ENCODE data around the gene TMEM151B. TPM values are rescaled to one million over a fixed set of nuclear protein-coding genes. Genes with fewer than 3 reads are reported as not detected.

Gene TMEM151B
- total RNA-seq (2016; rRNA removed; fragmentation: Illumina TruSeq; extraction: Trizol) (not detected in 2 replicates), polyA plus RNA-seq (2011; rRNA removed) (0.01 TPM in 1 of 2 replicates, not detected in the other), polyA minus RNA-seq (2011; rRNA and poly(A)+ RNA removed; ENCODE audit: low replicate concordance) (not detected in 2 replicates), Bru-seq, nascent RNA (not detected), BruChase-seq, experiment 1, labeled RNA remaining after a 6-hour chase (percentile 11 among the genes with signal in this experiment), BruChase-seq, experiment 2, labeled RNA remaining after a 2-hour chase (not detected)
- total RNA-seq (2016; cell fraction: cytosol; rRNA removed; fragmentation: Illumina TruSeq; extraction: Trizol; ENCODE audit: low read depth), result not detected in 2 replicates
- total RNA-seq (2016; cell fraction: insoluble cytoplasmic fraction; rRNA removed; fragmentation: Illumina TruSeq; extraction: Trizol), result 0.06 TPM in 1 of 2 replicates, not detected in the other
- total RNA-seq (2016; cell fraction: membrane; rRNA removed; fragmentation: Illumina TruSeq; extraction: Trizol), result not detected in 2 replicates
- not detected in 2 replicates for total RNA-seq (2016; cell fraction: nucleus; rRNA removed; fragmentation: Illumina TruSeq; extraction: Trizol)
- 0.01 TPM in 1 of 2 replicates, not detected in the other for polyA plus RNA-seq (2011; cell fraction: cytosol; rRNA removed)
- polyA plus RNA-seq (2011; cell fraction: nucleus; rRNA removed), result 0.02 TPM in 1 of 2 replicates, not detected in the other
- 0.19 TPM in 2 replicates for polyA plus RNA-seq (2012)
- not detected in 2 replicates for polyA plus RNA-seq (2016; cell fraction: cytosol; fragmentation: Illumina TruSeq; extraction: Trizol; ENCODE audit: low read depth)
- not detected in 2 replicates for polyA plus RNA-seq (2016; cell fraction: insoluble cytoplasmic fraction; fragmentation: Illumina TruSeq; extraction: Trizol; ENCODE audit: low read depth)
- polyA plus RNA-seq (2016; cell fraction: membrane; fragmentation: Illumina TruSeq; extraction: Trizol; ENCODE audit: low read depth), result not detected in 2 replicates
- polyA plus RNA-seq (2016; cell fraction: nucleus; fragmentation: Illumina TruSeq; extraction: Trizol; ENCODE audit: insufficient read depth, low read depth), result not detected in 2 replicates
- polyA minus RNA-seq (2011; cell fraction: cytosol; rRNA and poly(A)+ RNA removed), result not detected in 2 replicates
- polyA minus RNA-seq (2011; cell fraction: nucleus; rRNA and poly(A)+ RNA removed), result not detected in 2 replicates
- long read RNA-seq, experiment 1, result 0 reads
- long read RNA-seq, experiment 2, result 0 reads

DNA sequence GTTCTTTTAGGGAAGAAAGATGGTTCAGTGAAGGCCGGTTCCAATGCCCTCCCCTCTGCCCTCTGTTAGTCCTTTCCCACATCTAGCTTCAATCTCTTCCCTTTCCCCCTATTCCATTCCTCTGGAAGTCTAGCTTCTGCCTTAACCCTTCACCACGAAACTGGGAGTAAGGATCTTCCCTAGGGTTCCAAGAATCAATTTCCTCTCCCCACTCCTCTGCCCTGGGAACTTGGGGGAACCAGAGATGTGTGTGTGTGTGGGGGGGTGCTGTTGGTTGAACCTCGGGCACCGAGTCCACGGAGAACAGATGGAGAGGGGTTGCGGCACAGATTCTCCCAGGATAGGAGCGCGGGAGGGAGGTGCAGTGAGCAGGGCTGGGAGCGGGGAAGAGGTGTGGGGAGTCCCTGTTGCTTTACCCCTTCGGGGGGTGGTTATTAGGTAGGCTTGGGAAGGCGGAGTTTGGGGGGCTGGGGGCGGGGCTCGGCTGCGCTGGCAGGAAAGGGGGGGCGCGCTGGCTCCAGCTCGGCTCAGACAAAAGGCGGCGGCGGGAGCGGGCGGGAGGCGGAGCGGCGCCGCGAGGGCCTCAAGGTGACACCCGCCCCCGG is at the start of gene TMEM151B:
TSS of gene TMEM151B (plus strand) at position 530 of the 605 bp plus-strand sequence. CDS start 293 bp downstream, outside the sequence.
- no peak for DNase-seq (ENCODE audit: low spot score)
- Histone ChIP-seq H3K27ac (ENCODE audit: extremely low read length, insufficient read depth, low read length) (no peak within 1 kb of the TSS), H3K79me2 (ENCODE audit: insufficient read depth, low read length) (no peaks in the 10 kb centered on the region), H3K4me1 (ENCODE audit: insufficient read depth, low read length) (peaks cover 23% of the 10 kb centered on the region; the same call in 1 of the 2 replicates), H3K27me3 (ENCODE audit: control insufficient read depth in 1 of 2, insufficient read depth in 2 of 2, low read length in 2 of 2) (peaks cover 17 to 59% of the 10 kb centered on the region in 2 experiments; a peak in 4 of 5 replicates), H4K20me1 (ENCODE audit: insufficient read depth, low read length) (no peaks in the 10 kb centered on the region), H3K4me2 (ENCODE audit: low read depth, low read length) (peak within 1 kb of the TSS; percentile 29; the same call in 1 of the 2 replicates), H3K9me3 (ENCODE audit: low read length) (no peaks in the 10 kb centered on the region), H3K36me3 (replicated peaks in 1 of 2; ENCODE audit: control insufficient read depth in 1 of 2, insufficient read depth in 2 of 2, low read length in 2 of 2) (no peaks in the 10 kb centered on the region), H3K4me3 (replicated peaks in 1 of 3; ENCODE audit: insufficient read depth in 1 of 3, low read depth in 2 of 3, low read length in 3 of 3) (peak within 1 kb of the TSS; percentile 33 to 62 (median 42); a peak in 5 of 6 replicates), H2AFZ (ENCODE audit: low read length) (no peak within 1 kb of the TSS), H3K9ac (ENCODE audit: insufficient read depth, low read depth, low read length) (no peak within 1 kb of the TSS)
- ChIA-PET POLR2A (interaction anchor here (0.6 to 1.1 kb wide), 3 partner anchors 13 to 43 kb away, joined by 3 to 5 read pairs (median 3); partner anchors contain the start of genes AARS2, HSP90AB1 and SLC35B2), CTCF (ENCODE audit: low intra/inter-chr PET ratio, low total read pairs) (interaction anchor here (4.3 kb wide), 1 partner anchor 68 kb away, joined by 65 read pairs; no protein-coding TSS in a partner anchor)
- in situ Hi-C loops (cut with HindIII; ENCODE audit: extremely low pct_ligation_motif_present, low pct_unique_long_range_greater_than_20kb), result loop anchor here (5.0 kb wide), 2 partner anchors 42 to 67 kb away; partner anchors contain the start of gene AARS2
- FAIRE-seq, result no peak
- WGBS (ENCODE audit: low lambda C conversion rate), result 12% methylated on average over 16 of the region's 29 CpGs
- intact Hi-C loops (cut with micrococcal nuclease; ENCODE audit: unreplicated experiment), result no loop called here
- no TSS peak for BruUV-seq (replicated peaks)
- no peak for ATAC-seq
- TF ChIP-seq EZH2 (conservative IDR thresholded peaks at IDR 0.05; ENCODE audit: low read depth, low read length) (peak; percentile 97), REPIN1 (CRISPR knock-in tag; IDR thresholded peaks at IDR 0.05; ENCODE audit: borderline replicate concordance, low read depth) (no peak)

Measured in HepG2 (cell line).